Hematopoietic multipotent progenitor cell treated with erythropoietin and hydrocortisone succinate and interleukin-3 and kit ligand, for 15 days (in vitro differentiated cells): ENCODE data around the gene LRP8.

Experiments
- DNase-seq: peaks from one replicate; pipeline ENCODE4 v3.0.0-alpha.2; 2015; ENCODE audit warnings: low spot score

The LRP8 gene

GRCh38 chr1:53258216-53258615, 69.7 kb downstream of the LRP8 start:
- DNase-seq, result no peak

- DNase-seq, result no peak
These were observed 70.3 kb downstream of the LRP8 start for GRCh38 chr1:53257454-53258081.

- DNase-seq, result no peak
These were observed 71.1 kb downstream of the LRP8 start for GRCh38 chr1:53256511-53257453.

- DNase-seq, result no peak
These were observed 72.8 kb downstream of the LRP8 start for GRCh38 chr1:53255031-53255430.

GRCh38 chr1:53254011-53254640, 73.7 kb downstream of the LRP8 start:
- no peak for DNase-seq

- no peak for DNase-seq
These were observed 77.5 kb downstream of the LRP8 start for GRCh38 chr1:53250325-53250724.

GRCh38 chr1:53249706-53250105, 78.2 kb downstream of the LRP8 start:
- no peak for DNase-seq

- no peak for DNase-seq
These were observed 81.4 kb downstream of the LRP8 start for GRCh38 chr1:53246261-53247134.

- DNase-seq, result no peak
These were observed 83.7 kb downstream of the LRP8 start for GRCh38 chr1:53244141-53244540.

GRCh38 chr1:53242381-53242780, 85.5 kb downstream of the LRP8 start:
- no peak for DNase-seq

- DNase-seq, result no peak
These were observed 86.0 kb downstream of the LRP8 start for GRCh38 chr1:53241828-53242227.

- DNase-seq, result peak; percentile 93
These were observed 89.4 kb downstream of the LRP8 start, which contains the start of gene MAGOH for GRCh38 chr1:53238197-53239155. TSS of gene MAGOH (minus strand) at chr1:53238518. CDS start at chr1:53238448, 70 bp downstream.

- DNase-seq, result no peak
These were observed 90.2 kb downstream of the LRP8 start for GRCh38 chr1:53237638-53238037.

GRCh38 chr1:53220962-53221286, 106.9 kb downstream of the LRP8 start:
- DNase-seq, result no peak

- peak; percentile 88 for DNase-seq
These were observed 107.5 kb downstream of the LRP8 start, which contains the start of gene CZIB for GRCh38 chr1:53220171-53220961. TSS of gene CZIB (minus strand) at chr1:53220634. CDS start at chr1:53220575, 59 bp downstream.

- DNase-seq, result no peak
These were observed 108.2 kb downstream of the LRP8 start for GRCh38 chr1:53219711-53220110.

GRCh38 chr1:53218201-53218600, 109.7 kb downstream of the LRP8 start:
- no peak for DNase-seq

GRCh38 chr1:53214376-53214940, 113.4 kb downstream of the LRP8 start:
- DNase-seq, result no peak

- DNase-seq, result no peak
These were observed 116.9 kb downstream of the LRP8 start for GRCh38 chr1:53210954-53211353.
